Measurements from ENCODE around the gene BUD23.

GRCh38 chr7:73717991-73718405 is 34.6 kb downstream of the BUD23 start:
- no peak for TF ChIP-seq CTCF (conservative IDR thresholded peaks at IDR 0.05 in 1 of 2, IDR thresholded peaks at IDR 0.05 in 1 of 2; ENCODE audit: extremely low read depth in 1 of 2, insufficient read depth in 1 of 2, low read depth in 1 of 2, low read length in 2 of 2)
- TF ChIP-seq EZH2 (IDR thresholded peaks at IDR 0.05; ENCODE audit: borderline replicate concordance, low read length), result no peak
